H1 (cell line): ENCODE data around the gene TFB1M. TPM values are rescaled to one million over a fixed set of nuclear protein-coding genes. Genes with fewer than 3 reads are reported as not detected.
A peak's percentile ranks its signal among the peaks of the same experiment; 100 is the strongest.

Experiments
- CTCF ChIA-PET: fragments of 300-600 bp; sonication (Branson Sonifier 250); formaldehyde crosslinking; loops from one replicate; lab custom pipeline; 2021; ENCODE audit not compliant: partially characterized antibody; lab: Charles Lee
- POLR2A ChIA-PET: fragments of 300-600 bp; sonication (Branson Sonifier 250); formaldehyde crosslinking; loops from one replicate; lab custom pipeline; 2021; ENCODE audit warnings: inconsistent platforms; ENCODE audit not compliant: partially characterized antibody; lab: Charles Lee
- DNase-seq, 2 experiments: peaks; one replicate each; pipeline versions ENCODE4 v3.0.0 to v3.0.0-alpha.2; 2010 to 2022; ENCODE audit warnings: low spot score in 2 of 2, low read depth in 1 of 2, mixed read lengths in 1 of 2
- FAIRE-seq: peaks from 2 replicates; lab custom pipeline; 2011; peaks lifted over from hg19 to GRCh38; lab: Jason Lieb, UNC
- H2AFZ ChIP-seq: 2 replicates; pipeline ENCODE4 v1.8.1; 2012; ENCODE audit warnings: low read length, inconsistent platforms
- H2AK5ac ChIP-seq: 2 replicates; pipeline ENCODE4 v1.6.1; 2013; ENCODE audit warnings: low read depth, low read length
- H2BK120ac ChIP-seq: replicated peaks from 2 replicates; pipeline ENCODE3; 2013; ENCODE audit warnings: low read depth, low read length, inconsistent platforms
- H2BK12ac ChIP-seq: 2 replicates; pipeline ENCODE4 v1.6.1; 2013; ENCODE audit warnings: low read depth, low read length
- H2BK15ac ChIP-seq: 2 replicates; pipeline ENCODE4 v1.6.1; 2013; ENCODE audit warnings: low read length
- H2BK20ac ChIP-seq: 2 replicates; pipeline ENCODE4 v1.6.1; 2013; ENCODE audit warnings: low read length
- H2BK5ac ChIP-seq: 2 replicates; pipeline ENCODE4 v1.6.1; 2013; ENCODE audit warnings: low read depth, low read length
- H3K14ac ChIP-seq: 2 replicates; pipeline ENCODE4 v1.6.1; 2013; ENCODE audit warnings: inconsistent platforms; ENCODE audit not compliant: insufficient read length
- H3K18ac ChIP-seq: 2 replicates; pipeline ENCODE4 v1.6.1; 2013; ENCODE audit warnings: low read length; ENCODE audit errors: extremely low read depth
- H3K23ac ChIP-seq: 2 replicates; pipeline ENCODE4 v1.6.1; 2013; ENCODE audit warnings: inconsistent platforms; ENCODE audit not compliant: insufficient read length
- H3K23me2 ChIP-seq: 2 replicates; pipeline ENCODE4 v1.6.1; 2013; ENCODE audit warnings: low read depth, low read length
- H3K27ac ChIP-seq: 2 replicates; pipeline ENCODE4 v1.6.1; 2011; ENCODE audit warnings: low read depth, low read length, inconsistent platforms
- H3K27me3 ChIP-seq, 4 experiments: replicated peaks in 1 of 4; 1 replicate in 1 of 4; 2 replicates in 3 of 4; pipeline versions ENCODE4 v1.6.1 to v1.8.1; 2011 to 2013; ENCODE audit warnings: low read length in 3 of 4, mild to moderate bottlenecking in 3 of 4, inconsistent platforms in 2 of 4, mixed read lengths in 2 of 4, moderate library complexity in 1 of 4; ENCODE audit not compliant: control insufficient read depth in 3 of 4, insufficient read depth in 3 of 4; ENCODE audit errors: extremely low read depth in 1 of 4
- H3K36me3 ChIP-seq, 4 experiments: 2 replicates each; pipeline versions ENCODE4 v1.6.1 to v1.8.1; 2011 to 2013; ENCODE audit warnings: mild to moderate bottlenecking in 4 of 4, low read length in 3 of 4, moderate library complexity in 2 of 4, control low read depth in 1 of 4, inconsistent platforms in 1 of 4; ENCODE audit not compliant: insufficient read depth in 4 of 4, control insufficient read depth in 2 of 4
- H3K4ac ChIP-seq: replicated peaks from 2 replicates; pipeline ENCODE3; 2013; ENCODE audit warnings: low read length, low read depth, mixed read lengths, inconsistent platforms; ENCODE audit not compliant: insufficient read length
- H3K4me1 ChIP-seq, 4 experiments: replicated peaks in 1 of 4; 1 replicate in 1 of 4; 2 replicates in 3 of 4; pipeline versions ENCODE4 v1.6.1 to v1.8.1; 2011 to 2013; ENCODE audit warnings: low read length in 3 of 4, inconsistent platforms in 2 of 4, mixed read lengths in 1 of 4; ENCODE audit not compliant: insufficient read depth in 4 of 4, control insufficient read depth in 3 of 4
- H3K4me2 ChIP-seq, 2 experiments: 2 replicates each; pipeline versions ENCODE4 v1.6.1 to v1.8.1; 2011 to 2013; ENCODE audit warnings: low read depth in 2 of 2, low read length in 2 of 2, control low read depth in 1 of 2, inconsistent platforms in 1 of 2, mild to moderate bottlenecking in 1 of 2; ENCODE audit not compliant: insufficient read depth in 1 of 2
- H3K4me3 ChIP-seq, 4 experiments: fragments of 200-600, 300-600 bp in 1 of 4; sonication (generic), shearing (Covaris generic), sonication (Bioruptor Twin) in 1 of 4; 2 replicates each; pipeline versions ENCODE4 v1.5.1 to v1.8.1; 2011 to 2016; ENCODE audit warnings: low read length in 4 of 4, low read depth in 3 of 4, control low read depth in 2 of 4, inconsistent platforms in 2 of 4, mild to moderate bottlenecking in 2 of 4, mixed read lengths in 1 of 4, moderate library complexity in 1 of 4; ENCODE audit not compliant: insufficient read depth in 2 of 4; ENCODE audit errors: extremely low read depth in 1 of 4
- H3K56ac ChIP-seq: replicated peaks from 2 replicates; pipeline ENCODE3; 2013; ENCODE audit warnings: low read depth, mild to moderate bottlenecking, mixed read lengths, low read length, inconsistent platforms; ENCODE audit not compliant: insufficient read length
- H3K79me1 ChIP-seq: 2 replicates; pipeline ENCODE4 v1.6.1; 2013; ENCODE audit warnings: low read depth, low read length, control low read depth
- H3K79me2 ChIP-seq, 2 experiments: 2 replicates each; pipeline versions ENCODE4 v1.6.1 to v1.8.1; 2012 to 2013; ENCODE audit warnings: low read length in 2 of 2, mild to moderate bottlenecking in 2 of 2, inconsistent platforms in 1 of 2; ENCODE audit not compliant: insufficient read depth in 2 of 2, control insufficient read depth in 1 of 2
- H3K9ac ChIP-seq, 4 experiments: replicated peaks in 1 of 4; 1 replicate in 1 of 4; 2 replicates in 3 of 4; pipeline versions ENCODE4 v1.6.1 to v1.8.1; 2011 to 2013; ENCODE audit warnings: low read depth in 3 of 4, low read length in 3 of 4, control low read depth in 2 of 4, mild to moderate bottlenecking in 2 of 4, moderate library complexity in 2 of 4, inconsistent platforms in 1 of 4; ENCODE audit errors: extremely low read depth in 1 of 4
- H3K9me3 ChIP-seq, 2 experiments: 2 replicates each; pipeline versions ENCODE4 v1.6.1 to v1.8.1; 2012 to 2013; ENCODE audit warnings: mild to moderate bottlenecking in 2 of 2, moderate library complexity in 2 of 2, control low read depth in 1 of 2, inconsistent platforms in 1 of 2, low read depth in 1 of 2, low read length in 1 of 2, mixed read lengths in 1 of 2; ENCODE audit not compliant: insufficient read depth in 2 of 2
- H4K20me1 ChIP-seq, 2 experiments: replicated peaks in 1 of 2; 2 replicates each; pipeline versions ENCODE3 to v1.8.1; 2011 to 2013; ENCODE audit warnings: inconsistent platforms in 2 of 2, low read length in 2 of 2, mild to moderate bottlenecking in 1 of 2; ENCODE audit not compliant: insufficient read depth in 2 of 2, control insufficient read depth in 1 of 2
- H4K5ac ChIP-seq: 2 replicates; pipeline ENCODE4 v1.6.1; 2013; ENCODE audit warnings: low read length, low read depth, mixed read lengths, inconsistent platforms; ENCODE audit not compliant: insufficient read length
- H4K8ac ChIP-seq: 2 replicates; pipeline ENCODE4 v1.8.0; 2013; ENCODE audit warnings: mild to moderate bottlenecking, moderate library complexity, low read length, inconsistent platforms; ENCODE audit not compliant: insufficient read depth; ENCODE audit errors: extremely low read depth
- H4K91ac ChIP-seq: replicated peaks from 2 replicates; pipeline ENCODE3; 2013; ENCODE audit warnings: low read length, mixed read lengths, inconsistent platforms; ENCODE audit not compliant: insufficient read length
- WGBS, 2 experiments: shearing (Covaris generic) in 1 of 2; methylation state at CpG; one replicate each; pipeline versions ENCODE4 v1.1.6 to v1.1.7; 2013 to 2015; ENCODE audit warnings: low lambda C conversion rate in 2 of 2, mixed read lengths in 2 of 2, inconsistent platforms in 1 of 2, low coverage in 1 of 2, missing lambda C conversion rate in 1 of 2; ENCODE audit not compliant: insufficient replicate concordance in 2 of 2, insufficient coverage in 1 of 2, insufficient read length in 1 of 2; ENCODE audit errors: extremely low coverage in 1 of 2, missing lambda C conversion rate in 1 of 2; 5-methylcytosine and 5-hydroxymethylcytosine counted together
- polyA plus RNA-seq, 7 experiments: library from polyadenylated mRNA; depleted of rRNA in 3 of 7; stranded (reverse) in 5 of 7; unstranded in 2 of 7; fragments of >200 nt in 5 of 7; fragments of 200-250 nt in 2 of 7; gene quantifications; 1 replicate in 5 of 7; 2 replicates in 1 of 7; 4 replicates in 1 of 7; pipeline versions ENCODE4 v1.2.1 to v1.2.3, GENCODE V29; 2011 to 2013; ENCODE audit warnings: missing spikeins in 2 of 7, mixed read lengths in 2 of 7
- total RNA-seq: library from RNA; stranded (reverse); fragmentation: NEBNext Ultra II Directional; extraction: Animal tissue kit (Norgen Biotek cat#: 25700); gene quantifications from 2 replicates; pipeline ENCODE4 v1.2.1, GENCODE V29; 2021
- TF ChIP-seq, protein P1 (sequence below): IDR thresholded peaks from 2 replicates; pipeline ENCODE4 v1.6.1; 2012; ENCODE audit warnings: low read length, inconsistent platforms

The TFB1M gene
- total and polyA plus RNA-seq, 2 of the 8 experiments (the other 6 are each of a cell fraction or from before 2014, with no cell fraction given), result 28.2 to 49.4 TPM

DNA sequence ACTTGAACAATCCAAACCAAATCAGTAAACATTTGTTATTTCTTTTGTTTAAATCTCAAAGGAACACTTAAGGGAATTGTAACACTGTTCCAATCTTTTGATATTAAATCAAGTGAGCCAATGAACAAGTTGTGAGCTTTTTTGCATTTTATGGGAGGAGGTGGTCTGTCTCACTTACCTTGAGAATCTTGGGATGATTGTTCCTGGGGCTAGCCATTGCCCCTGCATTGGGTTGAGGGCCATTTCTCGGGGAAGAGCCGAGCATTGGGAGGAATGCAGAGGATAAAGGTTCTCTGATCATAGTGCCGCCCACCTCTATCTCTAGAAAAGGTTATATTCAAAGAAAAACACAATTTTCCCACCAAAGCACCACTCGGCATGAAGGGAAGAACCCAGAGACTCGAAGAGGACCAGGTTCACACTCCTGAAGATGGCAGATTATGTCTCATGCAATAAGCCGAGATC, 13.8 kb upstream of the TFB1M start:
- TF ChIP-seq, protein P1, sequence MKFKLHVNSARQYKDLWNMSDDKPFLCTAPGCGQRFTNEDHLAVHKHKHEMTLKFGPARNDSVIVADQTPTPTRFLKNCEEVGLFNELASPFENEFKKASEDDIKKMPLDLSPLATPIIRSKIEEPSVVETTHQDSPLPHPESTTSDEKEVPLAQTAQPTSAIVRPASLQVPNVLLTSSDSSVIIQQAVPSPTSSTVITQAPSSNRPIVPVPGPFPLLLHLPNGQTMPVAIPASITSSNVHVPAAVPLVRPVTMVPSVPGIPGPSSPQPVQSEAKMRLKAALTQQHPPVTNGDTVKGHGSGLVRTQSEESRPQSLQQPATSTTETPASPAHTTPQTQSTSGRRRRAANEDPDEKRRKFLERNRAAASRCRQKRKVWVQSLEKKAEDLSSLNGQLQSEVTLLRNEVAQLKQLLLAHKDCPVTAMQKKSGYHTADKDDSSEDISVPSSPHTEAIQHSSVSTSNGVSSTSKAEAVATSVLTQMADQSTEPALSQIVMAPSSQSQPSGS, result no peak
- Histone ChIP-seq H3K23ac (no peak overlapping the region), H3K36me3 (no peaks in the 10 kb centered on the region), H4K20me1 (no peaks in the 10 kb centered on the region), H3K27ac (no peak overlapping the region), H3K79me2 (no peaks in the 10 kb centered on the region), H4K8ac (no peak overlapping the region), H2BK20ac (no peak overlapping the region), H3K4ac (no peak overlapping the region), H3K4me2 (no peak overlapping the region), H3K56ac (no peak overlapping the region), H2BK120ac (no peak overlapping the region), H3K18ac (no peak overlapping the region), H4K91ac (no peak overlapping the region), H3K23me2 (no peaks in the 10 kb centered on the region; the same call in 1 of the 2 replicates), H2BK12ac (no peak overlapping the region), H2AFZ (0 out of 2 replicates have a peak overlapping the region, but pooled peaks have one; percentile 66), H3K79me1 (no peaks in the 10 kb centered on the region), H2AK5ac (no peak overlapping the region), H3K14ac (no peak overlapping the region), H3K27me3 (no peaks in the 10 kb centered on the region), H3K4me3 (no peak overlapping the region), H4K5ac (no peak overlapping the region), H3K9ac (no peak overlapping the region), H2BK5ac (no peak overlapping the region), H2BK15ac (no peak overlapping the region), H3K9me3 (no peaks in the 10 kb centered on the region), H3K4me1 (no peaks in the 10 kb centered on the region)
- WGBS, 2 experiments, result 86% methylated on average over 6 of the region's 6 CpGs; no CpG with 5 or more reads in 1 of the 2 experiments
- FAIRE-seq (no peak), DNase-seq (no peak)
- ChIA-PET POLR2A (interaction anchor here (0.7 kb wide), 1 partner anchor 658 kb away, joined by 3 read pairs; no protein-coding TSS in a partner anchor), CTCF (interaction anchor here (0.6 to 3.0 kb wide), 11 partner anchors 12 to 1102 kb away, joined by 3 to 21 read pairs (median 4); no protein-coding TSS in a partner anchor)
